Small intestine (tissue), 7 donors: Measurements from ENCODE around the gene AGBL5. TPM values are rescaled to one million over a fixed set of nuclear protein-coding genes. Genes with fewer than 3 reads are reported as not detected.

Source experiments
- DNase-seq, 2 donors: peaks; one replicate each; pipeline versions ENCODE4 v3.0.0 to v3.0.0-alpha.2; 2013
- FAIRE-seq: peaks from 2 replicates; lab custom pipeline; 2012; peaks lifted over from hg19 to GRCh38; lab: Jason Lieb, UNC
- H3K27ac ChIP-seq, 3 donors: one replicate each; pipeline ENCODE4 v1.5.1; 2013; ENCODE audit warnings: low read length in 2 of 3, mild to moderate bottlenecking in 2 of 3, control low read depth in 1 of 3, inconsistent platforms in 1 of 3, low read depth in 1 of 3, moderate library complexity in 1 of 3
- H3K27me3 ChIP-seq, 3 donors: one replicate each; pipeline ENCODE4 v1.6.1; 2013; ENCODE audit warnings: low read length in 3 of 3, inconsistent platforms in 1 of 3; ENCODE audit not compliant: control insufficient read depth in 3 of 3, insufficient read depth in 3 of 3
- H3K36me3 ChIP-seq, 3 donors: one replicate each; pipeline ENCODE4 v1.6.1; 2013; ENCODE audit warnings: low read length in 3 of 3, inconsistent platforms in 1 of 3, low read depth in 1 of 3, mild to moderate bottlenecking in 1 of 3, moderate library complexity in 1 of 3; ENCODE audit not compliant: control insufficient read depth in 3 of 3, insufficient read depth in 2 of 3
- H3K4me1 ChIP-seq, 3 donors: one replicate each; pipeline ENCODE4 v1.6.1; 2013; ENCODE audit warnings: low read length in 2 of 3, inconsistent platforms in 1 of 3, low read depth in 1 of 3, mild to moderate bottlenecking in 1 of 3, moderate library complexity in 1 of 3; ENCODE audit not compliant: control insufficient read depth in 3 of 3, insufficient read depth in 2 of 3
- H3K4me3 ChIP-seq, 3 donors: one replicate each; pipeline ENCODE4 v1.5.1; 2013; ENCODE audit warnings: low read length in 3 of 3, control low read depth in 1 of 3, inconsistent platforms in 1 of 3, low read depth in 1 of 3, mild to moderate bottlenecking in 1 of 3, moderate library complexity in 1 of 3
- H3K9me3 ChIP-seq, 2 donors: one replicate each; pipeline ENCODE4 v1.6.1; 2013; ENCODE audit warnings: low read depth in 1 of 2, low read length in 1 of 2; ENCODE audit not compliant: control insufficient read depth in 2 of 2, insufficient read depth in 1 of 2
- WGBS, 3 donors: extraction: QIAGEN DNeasy Blood & Tissue Kit; methylation state at CpG; one replicate each; pipeline ENCODE4 v1.1.7; 2013; 5-methylcytosine and 5-hydroxymethylcytosine counted together
- polyA plus RNA-seq, 4 donors: library from polyadenylated mRNA; stranded (reverse) in 3 of 4; unstranded in 1 of 4; fragments of 200-250 nt in 3 of 4; fragments of 120-200 nt in 1 of 4; gene quantifications; one replicate each; pipeline versions ENCODE4 v1.2.1 to v1.2.3, GENCODE V29; 2013
- donor health status: healthy with polysubstance abuse.
- donor health status: control.
- donor health status: control.
- donor health status: Bipolar disorder and iron deficiency.
- donor health status: healthy.

AGBL5 gene
- polyA plus RNA-seq, 4 donors: 6.0 to 28.9 (median 8.8) TPM

GRCh38 chr2:27009083-27009482 lies 42.4 kb upstream of the AGBL5 start:
- H3K36me3 ChIP-seq: peaks cover 0 to 2% (median 0%) of the 10 kb centered on the region in 3 donors

DNA sequence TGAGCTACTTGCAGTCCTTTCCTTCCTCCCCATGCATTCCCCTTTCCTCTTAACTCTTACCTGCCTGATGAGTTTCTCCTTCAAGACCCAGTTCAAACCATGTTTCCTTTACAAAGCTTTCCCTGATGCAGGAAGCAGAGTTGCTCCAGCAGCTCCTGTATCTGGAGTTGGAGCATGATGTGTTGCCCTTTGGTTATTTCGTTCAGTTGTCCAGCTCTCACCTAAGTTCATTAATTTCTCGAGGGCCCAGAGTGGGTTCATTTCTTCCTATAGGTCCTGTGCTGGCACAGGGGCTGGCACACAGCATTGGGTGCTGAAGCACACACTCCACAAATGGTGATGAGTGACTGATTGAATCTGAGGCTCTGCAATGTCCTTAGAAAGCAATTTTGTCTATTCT lies 41.8 kb upstream of the AGBL5 start:
- no peak for DNase-seq
- 69 to 74% (median 71%) methylated on average over 2 of the region's 2 CpGs for WGBS, 3 donors
- no peak overlapping the region for H3K27ac ChIP-seq
- no peak for FAIRE-seq
- no peaks in the 10 kb centered on the region for H3K9me3 ChIP-seq
- H3K36me3 ChIP-seq: peaks cover 0 to 7% (median 0%) of the 10 kb centered on the region in 3 donors
- no peak overlapping the region for H3K4me3 ChIP-seq
- no peaks in the 10 kb centered on the region for H3K4me1 ChIP-seq
- no peaks in the 10 kb centered on the region for H3K27me3 ChIP-seq

More at GRCh38 chr2:27009083-27009482, 42.4 kb upstream of the AGBL5 start:
- Histone ChIP-seq H3K9me3 (no peaks in the 10 kb centered on the region), H3K27ac (no peak overlapping the region), H3K4me3 (no peak overlapping the region), H3K27me3 (no peaks in the 10 kb centered on the region), H3K4me1 (no peaks in the 10 kb centered on the region)
- DNase-seq: no peak
- FAIRE-seq: no peak

DNA sequence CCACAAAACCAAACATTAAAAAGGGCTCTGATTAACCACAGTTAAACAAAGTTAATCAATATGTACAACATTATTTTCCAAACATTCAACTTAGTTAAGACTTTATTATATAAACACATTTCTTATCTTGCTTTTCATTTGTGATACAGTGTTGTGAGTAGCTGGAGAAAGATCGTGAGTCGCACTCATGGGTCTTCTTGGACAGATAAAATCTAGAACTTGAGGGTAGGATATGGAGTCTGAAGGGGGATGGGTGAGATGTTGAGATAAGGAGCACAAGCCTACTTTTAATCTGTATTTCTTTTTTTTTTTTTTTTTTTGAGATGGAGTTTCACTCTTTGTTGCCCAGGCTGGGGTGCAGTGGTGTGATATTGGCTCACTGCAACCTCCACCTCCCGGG lies 41.3 kb upstream of the AGBL5 start:
- Histone ChIP-seq H3K4me1 (peaks cover 0 to under 1% (median under 1%) of the 10 kb centered on the region in 3 donors), H3K27ac (no peak overlapping the region), H3K27me3 (no peaks in the 10 kb centered on the region), H3K4me3 (no peak overlapping the region), H3K36me3 (peaks cover 0 to 7% (median 0%) of the 10 kb centered on the region in 3 donors), H3K9me3 (no peaks in the 10 kb centered on the region)
- DNase-seq (no peak), FAIRE-seq (no peak)
- 73 to 84% (median 80%) methylated on average over 3 of the region's 3 CpGs for WGBS, 3 donors

GRCh38 chr2:27013738-27014137 lies 37.7 kb upstream of the AGBL5 start:
- Histone ChIP-seq H3K27ac (no peak overlapping the region), H3K4me3 (no peak overlapping the region), H3K9me3 (no peaks in the 10 kb centered on the region), H3K27me3 (no peaks in the 10 kb centered on the region), H3K36me3 (peaks cover 0 to 7% (median 0%) of the 10 kb centered on the region in 3 donors), H3K4me1 (peaks cover 0 to 30% (median 3%) of the 10 kb centered on the region in 3 donors)
- 93 to 95% (median 94%) methylated on average over 4 of the region's 4 CpGs for WGBS, 3 donors
- FAIRE-seq (no peak), DNase-seq (no peak)

- Histone ChIP-seq H3K9me3 (no peaks in the 10 kb centered on the region), H3K4me3 (no peak overlapping the region), H3K4me1 (peaks cover 0 to 40% (median 6%) of the 10 kb centered on the region in 3 donors), H3K27me3 (no peaks in the 10 kb centered on the region), H3K36me3 (peaks cover 0 to 7% (median 0%) of the 10 kb centered on the region in 3 donors), H3K27ac (peak overlapping the region in 1 of 3 donors; percentile 20)
- 87 to 94% (median 92%) methylated on average over 8 of the region's 8 CpGs for WGBS, 3 donors
- FAIRE-seq (no peak), DNase-seq (no peak)
Measured at GRCh38 chr2:27014771-27015433, 36.6 kb upstream of the AGBL5 start.

- Histone ChIP-seq H3K4me1 (peaks cover 4 to 58% (median 8%) of the 10 kb centered on the region in 3 donors), H3K4me3 (no peak overlapping the region), H3K27me3 (no peaks in the 10 kb centered on the region), H3K9me3 (no peaks in the 10 kb centered on the region), H3K27ac (no peak overlapping the region), H3K36me3 (peaks cover 0 to 11% (median 0%) of the 10 kb centered on the region in 3 donors)
- WGBS, 3 donors: 61 to 65% (median 62%) methylated on average over 3 of the region's 3 CpGs
- peak; percentile 49 to 70 for DNase-seq
- FAIRE-seq: no peak
Measured at GRCh38 chr2:27016801-27017325, 34.6 kb upstream of the AGBL5 start.

GRCh38 chr2:27018142-27018541 lies 33.3 kb upstream of the AGBL5 start:
- no peak overlapping the region for H3K27ac ChIP-seq
- 80 to 91% (median 87%) methylated on average over 3 of the region's 3 CpGs for WGBS, 3 donors

GRCh38 chr2:27019459-27019858 lies 32.0 kb upstream of the AGBL5 start:
- peaks cover 0 to 27% (median 2%) of the 10 kb centered on the region in 3 donors for H3K36me3 ChIP-seq
- FAIRE-seq (no peak), DNase-seq (no peak)
- H3K27ac ChIP-seq: peak overlapping the region in 2 of 3 donors; percentile 18 to 33
- 85 to 92% (median 91%) methylated on average over 9 of the region's 9 CpGs for WGBS, 3 donors
- peaks cover 4 to 59% (median 8%) of the 10 kb centered on the region in 3 donors for H3K4me1 ChIP-seq
- no peaks in the 10 kb centered on the region for H3K9me3 ChIP-seq
- H3K4me3 ChIP-seq: no peak overlapping the region
- no peaks in the 10 kb centered on the region for H3K27me3 ChIP-seq

More at GRCh38 chr2:27018142-27018541, 33.3 kb upstream of the AGBL5 start:
- peak in 1 of 2 donors; percentile 26 for DNase-seq
- Histone ChIP-seq H3K4me3 (no peak overlapping the region), H3K36me3 (peaks cover 0 to 20% (median 2%) of the 10 kb centered on the region in 3 donors), H3K27me3 (no peaks in the 10 kb centered on the region), H3K9me3 (no peaks in the 10 kb centered on the region), H3K4me1 (peaks cover 4 to 59% (median 8%) of the 10 kb centered on the region in 3 donors)
- no peak for FAIRE-seq
